HEK293 (cell line): ENCODE results near the gene F2R.
A peak's percentile ranks its signal among the peaks of the same experiment; 100 is the strongest.

Source experiments
- CTCF ChIA-PET: fragments of 350-600 bp; formaldehyde crosslinking; extraction: SDS; loops from one replicate; lab custom pipeline; 2021; ENCODE audit warnings: antibody characterized with exemption; lab: Yijun Ruan, JAX
- POLR2A ChIA-PET: fragments of 300-600 bp; formaldehyde crosslinking; extraction: SDS; loops from one replicate; lab custom pipeline; 2020; ENCODE audit warnings: antibody characterized with exemption, inconsistent platforms; lab: Yijun Ruan, JAX
- H3K27ac ChIP-seq: fragments of 200-500 bp; sonication (Bioruptor generic); 2 replicates; pipeline ENCODE4 v1.5.1; 2014; ENCODE audit warnings: low read depth, low read length, control low read depth, inconsistent platforms; ENCODE audit errors: extremely low read depth
- H3K36me3 ChIP-seq, 2 experiments: fragments of 200-500 bp in 1 of 2; sonication (Bioruptor generic) in 1 of 2; 1 replicate in 1 of 2; 2 replicates in 1 of 2; pipeline ENCODE4 v1.5.1; 2014 to 2017; ENCODE audit warnings: inconsistent platforms in 2 of 2, low read length in 2 of 2; ENCODE audit not compliant: control insufficient read depth in 2 of 2, insufficient read depth in 1 of 2
- H3K4me1 ChIP-seq: fragments of 200-500 bp; sonication (Bioruptor generic); 2 replicates; pipeline ENCODE4 v1.5.1; 2014; ENCODE audit warnings: mild to moderate bottlenecking, low read length, inconsistent platforms; ENCODE audit not compliant: control insufficient read depth, insufficient read depth
- H3K4me3 ChIP-seq: 2 replicates; pipeline ENCODE4 v1.5.1; 2011; ENCODE audit warnings: low read depth, mild to moderate bottlenecking, control low read depth, low read length, moderate library complexity
- H3K9me3 ChIP-seq: fragments of 200-500 bp; sonication (Bioruptor generic); 2 replicates; pipeline ENCODE4 v1.5.1; 2014; ENCODE audit warnings: low read depth, low read length, inconsistent platforms; ENCODE audit not compliant: control insufficient read depth, insufficient read depth
- EGR2 ChIP-seq: fragments of 450-650 bp; formaldehyde crosslinking; IDR thresholded peaks from 2 replicates; pipeline ENCODE4 v1.5.1; 2016; ENCODE audit warnings: low read depth, missing biosample characterization, missing genetic modification characterization
- PRDM1 ChIP-seq: fragments of 450-650 bp; formaldehyde crosslinking; IDR thresholded peaks from 2 replicates; pipeline ENCODE4; 2016; ENCODE audit warnings: missing biosample characterization, missing genetic modification characterization
- SETDB1 ChIP-seq: IDR thresholded peaks from one replicate; pipeline ENCODE4 v1.6.1; 2017; ENCODE audit warnings: mild to moderate bottlenecking, low read length, moderate library complexity, mixed read lengths; ENCODE audit not compliant: insufficient read length
- SP2 ChIP-seq: fragments of 450-650 bp; formaldehyde crosslinking; IDR thresholded peaks from 2 replicates; pipeline ENCODE4 v1.5.1; 2016; ENCODE audit warnings: missing biosample characterization, missing genetic modification characterization
- ZNF112 ChIP-seq: fragments of 450-650 bp; formaldehyde crosslinking; IDR thresholded peaks from 2 replicates; pipeline ENCODE4 v1.5.0; 2017; ENCODE audit warnings: missing biosample characterization, missing genetic modification characterization
- ZNF133 ChIP-seq: fragments of 450-650 bp; formaldehyde crosslinking; IDR thresholded peaks from 2 replicates; pipeline ENCODE4 v1.5.1; 2016; ENCODE audit warnings: missing biosample characterization, missing genetic modification characterization
- ZNF175 ChIP-seq: fragments of 450-650 bp; formaldehyde crosslinking; IDR thresholded peaks from 2 replicates; pipeline ENCODE4 v1.5.1; 2016; ENCODE audit warnings: missing biosample characterization, missing genetic modification characterization
- ZNF223 ChIP-seq: fragments of 450-650 bp; formaldehyde crosslinking; IDR thresholded peaks from 2 replicates; pipeline ENCODE4 v1.5.1; 2016; ENCODE audit warnings: missing biosample characterization, missing genetic modification characterization
- ZNF341 ChIP-seq: fragments of 450-650 bp; formaldehyde crosslinking; IDR thresholded peaks from 2 replicates; pipeline ENCODE4; 2016; ENCODE audit warnings: low read depth, missing biosample characterization, missing genetic modification characterization
- ZNF510 ChIP-seq: fragments of 450-650 bp; formaldehyde crosslinking; IDR thresholded peaks from 2 replicates; pipeline ENCODE4 v1.5.1; 2018; ENCODE audit warnings: mild to moderate bottlenecking, missing genetic modification characterization, missing biosample characterization; ENCODE audit not compliant: insufficient replicate concordance
- ZNF530 ChIP-seq: fragments of 450-650 bp; formaldehyde crosslinking; IDR thresholded peaks from 2 replicates; pipeline ENCODE4 v1.5.1; 2016; ENCODE audit warnings: low read depth, missing biosample characterization, missing genetic modification characterization
- ZNF621 ChIP-seq: fragments of 450-650 bp; formaldehyde crosslinking; IDR thresholded peaks from 2 replicates; pipeline ENCODE4 v1.5.1; 2017; ENCODE audit warnings: missing biosample characterization, missing genetic modification characterization
- ZNF670 ChIP-seq: fragments of 450-650 bp; formaldehyde crosslinking; IDR thresholded peaks from 2 replicates; pipeline ENCODE4 v1.5.1; 2016; ENCODE audit warnings: missing biosample characterization, missing genetic modification characterization, low read depth
- ZNF792 ChIP-seq: fragments of 450-650 bp; formaldehyde crosslinking; IDR thresholded peaks from 2 replicates; pipeline ENCODE4 v1.5.1; 2016; ENCODE audit warnings: missing biosample characterization, missing genetic modification characterization
- ZSCAN23 ChIP-seq: fragments of 450-650 bp; formaldehyde crosslinking; IDR thresholded peaks from 2 replicates; pipeline ENCODE4 v1.5.1; 2016; ENCODE audit warnings: missing biosample characterization, missing genetic modification characterization
- TF ChIP-seq, protein P1 (sequence below): fragments of 450-650 bp; formaldehyde crosslinking; IDR thresholded peaks from 2 replicates; pipeline ENCODE4 v1.5.1; 2017; ENCODE audit warnings: missing biosample characterization, mild to moderate bottlenecking, missing genetic modification characterization, moderate library complexity
- TF ChIP-seq, protein P2 (sequence below): fragments of 450-650 bp; formaldehyde crosslinking; IDR thresholded peaks from 2 replicates; pipeline ENCODE4 v1.5.1; 2016; ENCODE audit warnings: missing biosample characterization, missing genetic modification characterization, borderline replicate concordance
- TF ChIP-seq, protein P3 (sequence below): fragments of 450-650 bp; formaldehyde crosslinking; IDR thresholded peaks from 2 replicates; pipeline ENCODE4 v1.5.1; 2017; ENCODE audit warnings: missing biosample characterization, missing genetic modification characterization

Gene F2R

DNA sequence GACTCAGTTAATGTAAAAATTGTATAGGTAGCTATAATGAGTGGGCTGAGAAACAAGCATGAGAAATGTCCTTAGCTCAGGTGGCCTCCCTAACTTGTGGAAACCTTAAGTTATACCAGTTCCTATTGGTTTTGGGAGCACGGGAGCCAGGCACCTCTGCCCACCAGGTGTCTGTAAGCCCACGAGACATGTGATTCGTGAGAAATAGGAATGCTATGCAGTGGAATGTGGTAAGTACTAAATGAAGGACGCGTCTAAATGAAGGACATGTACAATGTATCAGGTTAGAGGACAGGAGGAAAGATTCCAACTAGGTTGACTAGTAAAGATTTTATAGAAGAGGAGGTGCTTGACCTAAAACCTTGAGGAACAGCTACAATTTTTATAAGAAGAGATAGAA is 46.7 kb upstream of the F2R start:
- no peaks in the 10 kb centered on the region for H3K9me3 ChIP-seq
- no peak overlapping the region for H3K4me3 ChIP-seq
- no peaks in the 10 kb centered on the region for H3K4me1 ChIP-seq
- CTCF ChIA-PET = interaction anchor here (0.6 to 0.9 kb wide), 2 partner anchors 12 kb away, joined by 3 read pairs; no protein-coding TSS in a partner anchor
- TF ChIP-seq EGR2 (tag by site-specific recombination) (no peak), ZSCAN23 (tag by site-specific recombination) (no peak), SP2 (no peak), ZNF621 (tag by site-specific recombination) (no peak), ZNF112 (tag by site-specific recombination) (no peak), ZNF530 (tag by site-specific recombination) (no peak)
- TF ChIP-seq, protein P1, sequence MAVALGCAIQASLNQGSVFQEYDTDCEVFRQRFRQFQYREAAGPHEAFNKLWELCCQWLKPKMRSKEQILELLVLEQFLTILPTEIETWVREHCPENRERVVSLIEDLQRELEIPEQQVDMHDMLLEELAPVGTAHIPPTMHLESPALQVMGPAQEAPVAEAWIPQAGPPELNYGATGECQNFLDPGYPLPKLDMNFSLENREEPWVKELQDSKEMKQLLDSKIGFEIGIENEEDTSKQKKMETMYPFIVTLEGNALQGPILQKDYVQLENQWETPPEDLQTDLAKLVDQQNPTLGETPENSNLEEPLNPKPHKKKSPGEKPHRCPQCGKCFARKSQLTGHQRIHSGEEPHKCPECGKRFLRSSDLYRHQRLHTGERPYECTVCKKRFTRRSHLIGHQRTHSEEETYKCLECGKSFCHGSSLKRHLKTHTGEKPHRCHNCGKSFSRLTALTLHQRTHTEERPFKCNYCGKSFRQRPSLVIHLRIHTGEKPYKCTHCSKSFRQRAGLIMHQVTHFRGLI (tag by site-specific recombination) = no peak
- H3K36me3 ChIP-seq = no peaks in the 10 kb centered on the region
- POLR2A ChIA-PET = no interaction called here
- H3K27ac ChIP-seq = no peak overlapping the region

DNA sequence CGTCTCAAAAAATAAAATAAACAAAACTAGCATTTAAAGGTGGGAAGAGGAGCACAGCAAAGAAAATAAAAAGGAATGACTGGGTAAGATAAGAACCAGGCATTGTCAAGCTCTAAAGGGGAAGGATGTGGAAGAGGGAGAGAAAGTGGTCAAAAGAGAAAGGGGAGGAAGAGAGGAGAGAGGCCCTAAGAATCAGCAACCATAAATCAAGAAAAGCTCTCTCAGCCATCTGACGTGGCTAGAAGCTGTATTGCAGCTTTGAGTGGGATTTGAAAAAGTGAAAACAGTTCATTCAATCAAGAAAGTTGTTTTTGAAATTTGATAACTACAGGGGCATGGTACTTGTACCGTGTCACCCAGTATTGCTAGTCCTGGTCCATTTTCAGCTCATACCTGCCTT is 45.4 kb upstream of the F2R start:
- ChIA-PET POLR2A (interaction anchor here (0.6 kb wide), 1 partner anchor 10 kb away, joined by 3 read pairs; no protein-coding TSS in a partner anchor), CTCF (no interaction called here)
- peak; percentile 85 for TF ChIP-seq PRDM1
- TF ChIP-seq ZNF133 (tag by site-specific recombination) = no peak
- no peak for TF ChIP-seq ZNF223 (tag by site-specific recombination)
- H3K36me3 ChIP-seq = no peaks in the 10 kb centered on the region
- H3K9me3 ChIP-seq = no peaks in the 10 kb centered on the region
- no peak overlapping the region for H3K27ac ChIP-seq
- H3K4me3 ChIP-seq = no peak overlapping the region
- no peaks in the 10 kb centered on the region for H3K4me1 ChIP-seq

DNA sequence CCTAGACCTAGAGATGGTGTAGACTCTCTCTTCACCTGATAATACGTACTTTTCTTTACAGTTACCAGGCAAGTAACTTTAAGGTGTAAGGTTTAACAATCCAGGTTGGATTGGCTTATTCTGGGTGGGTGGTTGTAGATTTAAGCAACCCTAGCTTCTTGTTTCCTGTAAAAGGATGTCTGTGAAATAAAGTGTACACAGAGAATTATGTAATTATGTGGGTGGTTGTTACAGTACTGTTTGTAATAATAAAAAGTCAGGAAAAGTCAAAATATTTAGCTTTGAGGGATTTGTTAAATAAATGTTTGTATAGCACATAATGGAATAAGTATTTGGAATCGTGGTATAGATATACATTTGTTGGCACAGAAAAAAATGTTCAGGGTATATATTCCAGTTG is 43.7 kb upstream of the F2R start:
- POLR2A ChIA-PET = no interaction called here
- no peak overlapping the region for H3K4me3 ChIP-seq
- H3K4me1 ChIP-seq = no peaks in the 10 kb centered on the region
- CTCF ChIA-PET = no interaction called here
- H3K27ac ChIP-seq = no peak overlapping the region
- TF ChIP-seq, protein P2, sequence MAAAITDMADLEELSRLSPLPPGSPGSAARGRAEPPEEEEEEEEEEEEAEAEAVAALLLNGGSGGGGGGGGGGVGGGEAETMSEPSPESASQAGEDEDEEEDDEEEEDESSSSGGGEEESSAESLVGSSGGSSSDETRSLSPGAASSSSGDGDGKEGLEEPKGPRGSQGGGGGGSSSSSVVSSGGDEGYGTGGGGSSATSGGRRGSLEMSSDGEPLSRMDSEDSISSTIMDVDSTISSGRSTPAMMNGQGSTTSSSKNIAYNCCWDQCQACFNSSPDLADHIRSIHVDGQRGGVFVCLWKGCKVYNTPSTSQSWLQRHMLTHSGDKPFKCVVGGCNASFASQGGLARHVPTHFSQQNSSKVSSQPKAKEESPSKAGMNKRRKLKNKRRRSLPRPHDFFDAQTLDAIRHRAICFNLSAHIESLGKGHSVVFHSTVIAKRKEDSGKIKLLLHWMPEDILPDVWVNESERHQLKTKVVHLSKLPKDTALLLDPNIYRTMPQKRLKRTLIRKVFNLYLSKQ (tag by site-specific recombination) = no peak
- TF ChIP-seq ZNF341 (tag by site-specific recombination) (no peak), SETDB1 (no peak), ZNF175 (tag by site-specific recombination) (no peak)
- TF ChIP-seq, protein P3, sequence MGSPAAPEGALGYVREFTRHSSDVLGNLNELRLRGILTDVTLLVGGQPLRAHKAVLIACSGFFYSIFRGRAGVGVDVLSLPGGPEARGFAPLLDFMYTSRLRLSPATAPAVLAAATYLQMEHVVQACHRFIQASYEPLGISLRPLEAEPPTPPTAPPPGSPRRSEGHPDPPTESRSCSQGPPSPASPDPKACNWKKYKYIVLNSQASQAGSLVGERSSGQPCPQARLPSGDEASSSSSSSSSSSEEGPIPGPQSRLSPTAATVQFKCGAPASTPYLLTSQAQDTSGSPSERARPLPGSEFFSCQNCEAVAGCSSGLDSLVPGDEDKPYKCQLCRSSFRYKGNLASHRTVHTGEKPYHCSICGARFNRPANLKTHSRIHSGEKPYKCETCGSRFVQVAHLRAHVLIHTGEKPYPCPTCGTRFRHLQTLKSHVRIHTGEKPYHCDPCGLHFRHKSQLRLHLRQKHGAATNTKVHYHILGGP (tag by site-specific recombination) = no peak
- H3K9me3 ChIP-seq = no peaks in the 10 kb centered on the region
- no peaks in the 10 kb centered on the region for H3K36me3 ChIP-seq

DNA sequence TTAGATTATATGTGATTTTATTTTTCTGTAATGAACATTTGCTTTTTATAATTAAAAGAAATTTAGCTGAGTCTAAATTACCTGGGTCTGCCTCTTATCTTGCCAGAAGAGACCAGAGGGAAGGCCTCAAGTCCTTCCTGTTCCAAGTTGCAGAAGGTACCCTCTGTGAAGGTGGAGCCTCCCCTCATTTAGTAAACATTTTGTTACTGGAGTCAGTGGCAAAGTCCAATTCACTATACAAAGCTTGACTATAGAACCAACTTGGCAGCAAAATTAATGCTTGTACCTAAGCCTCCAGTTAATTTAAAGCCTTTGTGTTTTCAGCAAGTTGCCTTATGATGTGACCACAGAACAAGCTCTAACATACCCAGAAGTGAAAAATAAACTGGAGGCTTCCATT is 42.8 kb upstream of the F2R start:
- Histone ChIP-seq H3K4me3 (no peak overlapping the region), H3K9me3 (no peaks in the 10 kb centered on the region), H3K36me3 (no peaks in the 10 kb centered on the region), H3K27ac (no peak overlapping the region), H3K4me1 (no peaks in the 10 kb centered on the region)
- TF ChIP-seq ZNF510 (tag by site-specific recombination) (no peak), ZNF792 (tag by site-specific recombination) (no peak), ZNF670 (tag by site-specific recombination) (no peak), SETDB1 (no peak)
- TF ChIP-seq, protein P2 (tag by site-specific recombination) = no peak
- ChIA-PET CTCF (interaction anchor here (1.4 kb wide), 1 partner anchor 101 kb away, joined by 6 read pairs; no protein-coding TSS in a partner anchor), POLR2A (no interaction called here)
